HG02970 (cell line): ENCODE results near the gene CILP2.

Source experiments
- ATAC-seq: cut with Tn5 transposase; IDR thresholded peaks from one replicate; pipeline ENCODE4 v1.9.1; 2021; ENCODE audit warnings: mild to moderate bottlenecking, moderate library complexity, moderate number of reproducible peaks; ENCODE audit not compliant: unreplicated experiment, low FRiP score

The CILP2 gene

GRCh38 chr19:19544257-19544953 lies 6.3 kb downstream of the CILP2 start:
- ATAC-seq: no peak

- no peak for ATAC-seq
Observed at GRCh38 chr19:19544954-19545591, 7.0 kb downstream of the CILP2 start.

- ATAC-seq: no peak
Observed at GRCh38 chr19:19545707-19546106, 7.6 kb downstream of the CILP2 start.

- ATAC-seq: no peak
Observed at GRCh38 chr19:19546751-19547162, 8.7 kb downstream of the CILP2 start.

- ATAC-seq: no peak
Observed at GRCh38 chr19:19547674-19548336, 9.7 kb downstream of the CILP2 start.

- no peak for ATAC-seq
Observed at GRCh38 chr19:19548915-19549759, 11.1 kb downstream of the CILP2 start.

- no peak for ATAC-seq
Observed at GRCh38 chr19:19549804-19550464, 11.9 kb downstream of the CILP2 start.

GRCh38 chr19:19550485-19550929 lies 12.4 kb downstream of the CILP2 start:
- ATAC-seq: no peak

- ATAC-seq: no peak
Observed at GRCh38 chr19:19550972-19551852, 13.1 kb downstream of the CILP2 start.

- ATAC-seq: no peak
Observed at GRCh38 chr19:19551853-19552192, 13.8 kb downstream of the CILP2 start.

GRCh38 chr19:19552798-19553197 lies 14.7 kb downstream of the CILP2 start:
- no peak for ATAC-seq

GRCh38 chr19:19553670-19554069 lies 15.6 kb downstream of the CILP2 start:
- ATAC-seq: no peak

GRCh38 chr19:19554074-19555023 lies 16.3 kb downstream of the CILP2 start:
- ATAC-seq: no peak

- no peak for ATAC-seq
Observed at GRCh38 chr19:19558055-19558454, 20.0 kb downstream of the CILP2 start.

- ATAC-seq: no peak
Observed at GRCh38 chr19:19558636-19559035, 20.6 kb downstream of the CILP2 start.

GRCh38 chr19:19559931-19560330 lies 21.9 kb downstream of the CILP2 start:
- ATAC-seq: no peak

- no peak for ATAC-seq
Observed at GRCh38 chr19:19561946-19562664, 24.0 kb downstream of the CILP2 start.
